Upper lobe of left lung (tissue), 4 donors: ENCODE measurements around the gene DTX2.
"Not testable (repeated sequence)": the region's sequence is repeated elsewhere in the genome, so short reads cannot be mapped to it uniquely, and the experiment has no call there.

Experiments
- EP300 ChIP-seq, 4 donors: sonication (generic); formaldehyde crosslinking; IDR thresholded peaks; one replicate each; pipeline ENCODE4 v1.5.1; 2017; ENCODE audit warnings: antibody characterized with exemption in 4 of 4, control low read depth in 2 of 4
- POLR2A ChIP-seq, 4 donors: fragments of 450-650 bp; IDR thresholded peaks; one replicate each; pipeline ENCODE4 v1.5.1; 2016 to 2017; ENCODE audit warnings: antibody characterized with exemption in 4 of 4, mild to moderate bottlenecking in 2 of 4
- POLR2AphosphoS5 ChIP-seq, 2 donors: sonication (generic); formaldehyde crosslinking; IDR thresholded peaks; one replicate each; pipeline ENCODE4 v1.5.1; 2017; ENCODE audit warnings: antibody characterized with exemption in 2 of 2
- TF ChIP-seq, protein P1 (sequence below), 6 experiments: fragments of 450-650 bp in 4 of 6; fragments of 200-600 bp in 2 of 6; sonication (generic) in 2 of 6; IDR thresholded peaks; one replicate each; pipeline ENCODE4 v1.5.1; 2016 to 2019; ENCODE audit warnings: antibody characterized with exemption in 6 of 6

DNA sequence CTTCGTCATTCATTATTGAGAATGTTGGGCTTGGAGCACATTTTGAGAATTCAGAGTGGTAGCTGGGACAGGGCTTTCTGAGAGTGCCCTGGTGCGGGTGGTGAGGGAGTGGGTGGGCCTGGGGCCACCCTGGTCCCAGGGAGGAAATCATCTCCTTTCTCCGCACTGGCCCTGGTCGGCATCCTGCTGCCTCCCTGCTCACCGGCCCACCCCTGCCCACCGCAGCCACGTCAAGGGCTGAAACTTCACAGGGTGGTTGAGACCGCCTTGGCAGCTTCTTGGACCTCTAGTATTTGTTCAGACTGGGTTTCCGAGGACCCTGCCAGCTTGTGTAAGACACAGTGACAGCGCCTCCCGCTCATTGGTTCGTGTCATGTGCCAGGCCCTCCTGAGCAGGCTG, 22.9 kb downstream of the DTX2 start:
- TF ChIP-seq POLR2AphosphoS5, EP300, POLR2A (IDR thresholded peaks at IDR 0.05): not testable (repeated sequence)
- TF ChIP-seq, protein P1, sequence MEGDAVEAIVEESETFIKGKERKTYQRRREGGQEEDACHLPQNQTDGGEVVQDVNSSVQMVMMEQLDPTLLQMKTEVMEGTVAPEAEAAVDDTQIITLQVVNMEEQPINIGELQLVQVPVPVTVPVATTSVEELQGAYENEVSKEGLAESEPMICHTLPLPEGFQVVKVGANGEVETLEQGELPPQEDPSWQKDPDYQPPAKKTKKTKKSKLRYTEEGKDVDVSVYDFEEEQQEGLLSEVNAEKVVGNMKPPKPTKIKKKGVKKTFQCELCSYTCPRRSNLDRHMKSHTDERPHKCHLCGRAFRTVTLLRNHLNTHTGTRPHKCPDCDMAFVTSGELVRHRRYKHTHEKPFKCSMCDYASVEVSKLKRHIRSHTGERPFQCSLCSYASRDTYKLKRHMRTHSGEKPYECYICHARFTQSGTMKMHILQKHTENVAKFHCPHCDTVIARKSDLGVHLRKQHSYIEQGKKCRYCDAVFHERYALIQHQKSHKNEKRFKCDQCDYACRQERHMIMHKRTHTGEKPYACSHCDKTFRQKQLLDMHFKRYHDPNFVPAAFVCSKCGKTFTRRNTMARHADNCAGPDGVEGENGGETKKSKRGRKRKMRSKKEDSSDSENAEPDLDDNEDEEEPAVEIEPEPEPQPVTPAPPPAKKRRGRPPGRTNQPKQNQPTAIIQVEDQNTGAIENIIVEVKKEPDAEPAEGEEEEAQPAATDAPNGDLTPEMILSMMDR (IDR thresholded peaks at IDR 0.05), result not testable (repeated sequence)
